Measurements from ENCODE around the gene YTHDF2. TPM values are rescaled to one million over a fixed set of nuclear protein-coding genes. Genes with fewer than 3 reads are reported as not detected.
A peak's percentile ranks its signal among the peaks of the same experiment; 100 is the strongest.

Gene YTHDF2
- total RNA-seq, 1 donor from 2014 or later, result 105 TPM

DNA sequence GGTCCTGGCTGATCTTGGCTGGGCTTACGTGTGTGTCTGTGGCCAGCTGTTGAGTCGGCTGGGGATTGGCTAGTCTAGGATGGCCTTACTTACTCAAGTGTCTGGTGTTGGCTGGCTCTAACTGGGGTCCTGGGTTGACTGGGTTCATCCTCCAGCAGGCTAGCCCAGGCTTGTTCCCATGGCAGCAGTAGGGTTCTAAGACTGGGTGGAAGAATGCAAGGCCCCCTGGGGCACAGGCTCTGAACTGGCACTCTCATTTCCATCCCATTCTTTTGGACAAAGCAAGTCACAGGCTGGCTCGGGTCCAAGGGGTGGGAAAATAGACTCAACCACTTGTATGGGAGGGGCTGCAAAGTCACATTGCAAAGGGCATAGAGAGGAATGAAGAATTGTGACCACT is 67.3 kb downstream of the YTHDF2 start:
- H3K27me3 Mint-ChIP-seq, result peaks cover 5% of the 10 kb centered on the region

DNA sequence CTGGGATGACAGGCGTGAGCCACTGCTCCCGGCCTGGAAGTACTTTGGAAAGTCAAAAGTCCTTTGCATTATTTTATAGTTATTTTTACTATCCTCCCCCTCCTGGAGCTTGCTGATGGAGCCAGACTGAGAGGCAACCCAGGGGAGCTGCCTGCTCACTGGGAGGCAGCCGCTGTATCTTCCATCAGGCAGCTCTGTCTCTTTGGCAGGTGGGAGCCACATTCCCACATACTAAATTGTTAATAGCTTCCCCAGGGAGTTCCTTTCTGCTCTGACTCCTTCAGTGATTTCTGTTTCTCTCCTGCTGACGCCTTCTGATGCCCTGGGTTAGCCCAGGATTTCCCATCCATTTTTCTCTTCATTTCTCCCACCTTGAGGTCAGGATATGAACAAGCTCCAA is 70.3 kb downstream of the YTHDF2 start:
- Mint-ChIP-seq H3K4me3 (no peak overlapping the region), H3K27me3 (peaks cover 30% of the 10 kb centered on the region), H3K36me3 (no peaks in the 10 kb centered on the region), H3K27ac (no peak overlapping the region), H3K4me1 (ENCODE audit: unreplicated experiment) (peaks cover 5% of the 10 kb centered on the region), H3K9me3 (peaks cover 4% of the 10 kb centered on the region)
- DNase-seq (ENCODE audit: extremely low spot score, unreplicated experiment), result no peak
- TF ChIP-seq, protein P1, sequence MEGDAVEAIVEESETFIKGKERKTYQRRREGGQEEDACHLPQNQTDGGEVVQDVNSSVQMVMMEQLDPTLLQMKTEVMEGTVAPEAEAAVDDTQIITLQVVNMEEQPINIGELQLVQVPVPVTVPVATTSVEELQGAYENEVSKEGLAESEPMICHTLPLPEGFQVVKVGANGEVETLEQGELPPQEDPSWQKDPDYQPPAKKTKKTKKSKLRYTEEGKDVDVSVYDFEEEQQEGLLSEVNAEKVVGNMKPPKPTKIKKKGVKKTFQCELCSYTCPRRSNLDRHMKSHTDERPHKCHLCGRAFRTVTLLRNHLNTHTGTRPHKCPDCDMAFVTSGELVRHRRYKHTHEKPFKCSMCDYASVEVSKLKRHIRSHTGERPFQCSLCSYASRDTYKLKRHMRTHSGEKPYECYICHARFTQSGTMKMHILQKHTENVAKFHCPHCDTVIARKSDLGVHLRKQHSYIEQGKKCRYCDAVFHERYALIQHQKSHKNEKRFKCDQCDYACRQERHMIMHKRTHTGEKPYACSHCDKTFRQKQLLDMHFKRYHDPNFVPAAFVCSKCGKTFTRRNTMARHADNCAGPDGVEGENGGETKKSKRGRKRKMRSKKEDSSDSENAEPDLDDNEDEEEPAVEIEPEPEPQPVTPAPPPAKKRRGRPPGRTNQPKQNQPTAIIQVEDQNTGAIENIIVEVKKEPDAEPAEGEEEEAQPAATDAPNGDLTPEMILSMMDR (conservative IDR thresholded peaks at IDR 0.05), result no peak

More for the DNA sequence above, 67.3 kb downstream of the YTHDF2 start:
- DNase-seq (ENCODE audit: extremely low spot score, unreplicated experiment), result no peak
- Mint-ChIP-seq H3K4me1 (ENCODE audit: unreplicated experiment) (peaks cover 5% of the 10 kb centered on the region), H3K9me3 (peaks cover 4% of the 10 kb centered on the region), H3K27ac (no peak overlapping the region), H3K4me3 (no peak overlapping the region), H3K36me3 (no peaks in the 10 kb centered on the region)
- TF ChIP-seq, protein P1 (conservative IDR thresholded peaks at IDR 0.05), result no peak

DNA sequence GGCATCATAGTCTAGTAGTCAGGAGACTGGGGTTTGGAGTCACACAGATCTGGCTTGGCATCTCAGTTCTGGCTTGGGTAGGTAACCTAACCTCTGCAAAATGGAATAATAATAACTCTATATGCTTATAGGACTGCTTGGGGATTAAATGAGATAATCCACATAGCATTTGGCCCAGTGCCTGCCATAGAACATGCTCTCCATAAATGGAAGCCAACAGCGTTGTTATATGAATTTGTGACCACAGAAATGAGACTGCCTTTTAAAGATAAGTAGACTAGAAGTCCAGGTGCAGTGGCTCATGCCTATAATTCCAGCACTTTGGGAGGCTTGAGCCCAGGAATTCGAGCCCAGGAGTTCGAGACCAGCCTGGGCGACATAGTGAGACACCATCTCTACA is 71.2 kb downstream of the YTHDF2 start:
- DNase-seq (ENCODE audit: extremely low spot score, unreplicated experiment), result no peak
- Mint-ChIP-seq H3K9me3 (peaks cover 4% of the 10 kb centered on the region), H3K27me3 (peaks cover 36% of the 10 kb centered on the region), H3K27ac (no peak overlapping the region), H3K4me3 (no peak overlapping the region), H3K4me1 (ENCODE audit: unreplicated experiment) (peaks cover 5% of the 10 kb centered on the region), H3K36me3 (no peaks in the 10 kb centered on the region)
- TF ChIP-seq, protein P1 (conservative IDR thresholded peaks at IDR 0.05), result no peak

DNA sequence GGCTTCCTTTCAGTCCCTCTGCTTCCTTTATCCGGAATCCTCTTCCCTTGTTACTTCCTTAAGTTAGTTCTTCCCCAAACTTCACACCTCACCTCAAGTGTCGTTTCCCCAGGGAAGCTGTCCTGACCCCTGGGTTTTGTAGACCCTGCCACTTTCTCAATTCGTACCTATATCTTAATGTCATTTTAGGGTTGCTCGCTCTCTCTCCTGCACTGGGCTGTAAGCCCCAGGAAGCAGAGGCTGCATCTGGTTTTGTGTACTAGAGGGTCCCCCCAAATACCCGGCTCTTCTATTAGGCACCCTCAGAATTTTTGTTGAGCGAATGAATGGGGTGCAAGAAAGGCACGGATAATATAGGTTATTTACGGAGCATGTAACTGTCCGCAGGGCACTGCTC is 74.6 kb downstream of the YTHDF2 start:
- no peak for DNase-seq (ENCODE audit: extremely low spot score, unreplicated experiment)
- no peak overlapping the region for H3K27ac Mint-ChIP-seq
- H3K27me3 Mint-ChIP-seq, result peaks cover 69% of the 10 kb centered on the region
- TF ChIP-seq, protein P1 (conservative IDR thresholded peaks at IDR 0.05), result no peak
- H3K36me3 Mint-ChIP-seq, result no peaks in the 10 kb centered on the region
- peak overlapping the region; percentile 72 for H3K4me3 Mint-ChIP-seq
- H3K9me3 Mint-ChIP-seq, result no peaks in the 10 kb centered on the region
- H3K4me1 Mint-ChIP-seq (ENCODE audit: unreplicated experiment), result peaks cover 14% of the 10 kb centered on the region

DNA sequence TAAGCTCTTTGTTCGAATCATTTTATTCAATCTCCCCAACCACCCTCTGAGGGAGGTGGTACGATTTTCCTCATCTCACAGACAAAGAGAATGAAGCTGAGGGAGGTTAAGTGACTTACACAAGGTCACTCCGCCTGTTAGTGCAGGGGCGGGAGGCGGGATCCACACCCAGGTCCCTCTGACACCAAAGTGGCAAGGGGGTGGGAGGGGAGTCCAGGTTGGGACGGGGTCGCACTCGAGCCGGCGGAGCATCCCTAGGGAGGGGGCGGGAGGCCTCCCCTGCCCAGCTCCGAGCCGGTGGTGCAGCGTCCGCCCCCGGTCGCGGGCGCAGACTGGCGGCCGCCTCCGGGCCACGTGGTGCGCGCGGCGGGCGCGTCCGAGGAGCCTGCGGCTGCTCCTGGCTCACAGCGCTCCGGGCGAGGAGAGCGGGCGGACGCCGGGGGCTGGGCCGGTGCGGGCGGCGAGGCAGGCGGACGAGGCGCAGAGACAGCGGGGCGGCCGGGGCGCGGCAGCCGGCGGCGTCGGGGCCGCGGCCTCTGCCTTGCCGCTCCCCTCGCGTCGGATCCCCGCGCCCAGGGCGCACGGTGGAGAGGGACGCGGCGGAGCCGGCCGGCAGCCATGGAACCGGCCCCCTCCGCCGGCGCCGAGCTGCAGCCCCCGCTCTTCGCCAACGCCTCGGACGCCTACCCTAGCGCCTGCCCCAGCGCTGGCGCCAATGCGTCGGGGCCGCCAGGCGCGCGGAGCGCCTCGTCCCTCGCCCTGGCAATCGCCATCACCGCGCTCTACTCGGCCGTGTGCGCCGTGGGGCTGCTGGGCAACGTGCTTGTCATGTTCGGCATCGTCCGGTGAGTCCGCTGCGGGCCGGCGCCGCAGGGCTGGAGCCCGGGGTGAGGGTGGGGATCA is 75.3 kb downstream of the YTHDF2 start, which contains the start of gene OPRD1:
Gene OPRD1, plus strand, starts transcription at position 405 of the 903 bp plus-strand sequence. Its CDS starts 214 bp downstream, at position 619.
- Mint-ChIP-seq H3K4me1 (ENCODE audit: unreplicated experiment) (peaks cover 14% of the 10 kb centered on the region), H3K9me3 (no peaks in the 10 kb centered on the region), H3K4me3 (peak within 1 kb of the TSS; percentile 72), H3K27me3 (peaks cover 71% of the 10 kb centered on the region), H3K27ac (no peak within 1 kb of the TSS), H3K36me3 (no peaks in the 10 kb centered on the region)
- no peak for DNase-seq (ENCODE audit: extremely low spot score, unreplicated experiment)
- TF ChIP-seq, protein P1 (conservative IDR thresholded peaks at IDR 0.05), result no peak

Data from type B pancreatic cell (in vitro differentiated cells).